Brain microvascular endothelial cell (primary cell): Measurements from ENCODE around the gene MCL1.
A peak's percentile ranks its signal among the peaks of the same experiment; 100 is the strongest.

Experiments used
- DNase-seq: peaks from one replicate; pipeline ENCODE4 v3.0.0-alpha.2; 2020
- H3K27ac ChIP-seq: fragments of 250-450 bp; sonication (Bioruptor Pico); 2 replicates; pipeline ENCODE4 v1.5.1; 2020; ENCODE audit warnings: mild to moderate bottlenecking, moderate library complexity
- H3K27me3 ChIP-seq: fragments of 250-450 bp; sonication (Bioruptor Pico); replicated peaks from 2 replicates; pipeline ENCODE4 v1.5.1; 2020; ENCODE audit warnings: mild to moderate bottlenecking
- H3K36me3 ChIP-seq: fragments of 250-450 bp; sonication (Bioruptor Pico); replicated peaks from 2 replicates; pipeline ENCODE4 v1.5.1; 2020; ENCODE audit warnings: mild to moderate bottlenecking
- H3K4me3 ChIP-seq: 2 replicates; pipeline ENCODE4 v1.5.1; 2011; ENCODE audit warnings: low read depth, mild to moderate bottlenecking, control low read depth, low read length, moderate library complexity
- in situ Hi-C: cut with HindIII; loops from 2 replicates; pipeline ENCODE4 v1.10.0; 2017; ENCODE audit warnings: low sequenced_read_pairs, low pct_ligation_motif_present
- TF ChIP-seq, protein P1 (sequence below): IDR thresholded peaks from 2 replicates; pipeline ENCODE4 v1.5.1; 2011; ENCODE audit warnings: low read depth, mild to moderate bottlenecking, moderate library complexity, low read length, control low read depth, inconsistent platforms; ENCODE audit errors: missing control alignments

Gene MCL1

DNA sequence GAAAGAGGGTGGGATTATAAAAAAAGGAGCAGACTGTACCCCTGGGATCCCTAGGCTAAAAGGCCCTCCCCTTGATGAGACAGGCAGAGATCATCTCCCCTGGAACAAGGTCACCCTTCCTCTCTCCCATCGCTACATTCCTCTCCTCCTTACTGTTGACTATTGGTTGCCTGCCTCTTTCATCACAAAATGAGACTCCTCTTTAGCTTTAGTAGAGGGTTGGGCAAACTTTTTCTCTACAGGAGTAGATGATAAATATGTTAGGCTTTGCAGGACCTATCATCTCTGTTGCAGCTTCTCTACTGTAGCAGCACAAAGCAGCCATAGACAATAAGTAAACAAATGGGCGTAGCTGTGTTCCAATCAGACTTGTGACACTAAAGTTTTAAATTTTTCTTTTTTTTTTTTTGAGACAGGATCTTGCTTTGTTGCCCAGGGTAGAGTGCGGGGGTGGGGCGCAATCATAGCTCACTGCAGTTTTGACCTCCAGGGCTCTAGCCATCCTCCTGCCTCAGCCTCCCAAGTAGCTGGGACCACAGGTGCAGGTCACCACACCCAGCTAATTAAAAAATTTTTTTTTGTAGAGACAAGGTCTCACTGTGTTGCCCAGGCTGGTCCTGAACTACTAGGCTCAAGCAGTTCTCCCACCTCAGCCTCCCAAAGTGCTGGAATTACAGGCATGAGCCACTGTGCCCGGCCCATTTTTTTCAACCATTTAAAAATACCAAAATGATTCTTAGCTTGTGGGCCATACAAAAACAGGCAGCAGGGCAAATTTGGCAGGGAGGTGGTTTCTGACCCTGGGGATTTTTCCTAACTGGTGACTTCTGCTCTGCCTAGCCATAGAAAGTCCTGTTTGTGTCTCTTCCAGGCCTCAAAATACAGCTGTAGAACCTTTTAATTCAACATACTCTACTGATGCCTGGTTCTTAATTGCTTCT is 15.1 kb downstream of the MCL1 start:
- H3K4me3 ChIP-seq: no peak overlapping the region
- DNase-seq: no peak
- TF ChIP-seq, protein P1, sequence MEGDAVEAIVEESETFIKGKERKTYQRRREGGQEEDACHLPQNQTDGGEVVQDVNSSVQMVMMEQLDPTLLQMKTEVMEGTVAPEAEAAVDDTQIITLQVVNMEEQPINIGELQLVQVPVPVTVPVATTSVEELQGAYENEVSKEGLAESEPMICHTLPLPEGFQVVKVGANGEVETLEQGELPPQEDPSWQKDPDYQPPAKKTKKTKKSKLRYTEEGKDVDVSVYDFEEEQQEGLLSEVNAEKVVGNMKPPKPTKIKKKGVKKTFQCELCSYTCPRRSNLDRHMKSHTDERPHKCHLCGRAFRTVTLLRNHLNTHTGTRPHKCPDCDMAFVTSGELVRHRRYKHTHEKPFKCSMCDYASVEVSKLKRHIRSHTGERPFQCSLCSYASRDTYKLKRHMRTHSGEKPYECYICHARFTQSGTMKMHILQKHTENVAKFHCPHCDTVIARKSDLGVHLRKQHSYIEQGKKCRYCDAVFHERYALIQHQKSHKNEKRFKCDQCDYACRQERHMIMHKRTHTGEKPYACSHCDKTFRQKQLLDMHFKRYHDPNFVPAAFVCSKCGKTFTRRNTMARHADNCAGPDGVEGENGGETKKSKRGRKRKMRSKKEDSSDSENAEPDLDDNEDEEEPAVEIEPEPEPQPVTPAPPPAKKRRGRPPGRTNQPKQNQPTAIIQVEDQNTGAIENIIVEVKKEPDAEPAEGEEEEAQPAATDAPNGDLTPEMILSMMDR: no peak
- H3K36me3 ChIP-seq: no peaks in the 10 kb centered on the region
- in situ Hi-C loops: no loop called here
- no peaks in the 10 kb centered on the region for H3K27me3 ChIP-seq
- H3K27ac ChIP-seq: peak overlapping the region; percentile 98

DNA sequence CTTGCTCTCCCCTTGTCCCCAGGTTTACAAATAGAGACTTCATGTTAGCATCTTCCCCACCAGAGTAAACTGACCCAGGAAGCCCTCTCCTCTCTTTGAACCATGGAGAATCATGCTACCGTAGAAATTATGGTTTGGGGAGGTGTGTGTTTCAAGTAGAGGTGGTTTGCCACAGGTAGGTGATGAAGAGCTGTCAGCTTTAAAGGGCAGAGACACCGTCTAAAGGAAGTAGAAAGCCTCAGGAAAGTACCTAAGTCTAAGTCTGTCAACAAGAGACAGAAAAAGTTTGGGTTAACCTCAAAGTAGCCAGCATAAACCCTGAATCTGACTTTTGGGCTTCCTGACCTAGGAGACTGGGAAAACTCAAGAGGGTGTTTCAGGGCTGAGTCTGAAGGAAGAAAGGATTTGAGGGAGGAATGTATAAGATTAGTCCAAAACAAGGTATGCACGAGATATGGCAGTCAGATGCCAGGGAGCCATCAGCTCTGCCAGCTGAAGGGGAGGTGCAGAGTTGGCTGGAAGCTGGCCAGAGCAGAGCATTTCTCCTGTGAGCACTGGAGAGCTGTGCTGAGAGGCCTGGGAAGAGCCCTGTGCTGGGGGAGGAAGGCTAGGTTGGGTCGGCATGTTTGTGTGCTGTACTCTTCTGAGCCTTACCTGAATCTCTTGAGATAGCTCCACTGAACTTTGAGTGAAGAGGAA is 15.9 kb downstream of the MCL1 start:
- in situ Hi-C loops: no loop called here
- TF ChIP-seq, protein P1: no peak
- Histone ChIP-seq H3K27ac (peak overlapping the region; percentile 98), H3K27me3 (no peaks in the 10 kb centered on the region), H3K36me3 (no peaks in the 10 kb centered on the region), H3K4me3 (no peak overlapping the region)
- DNase-seq: no peak

DNA sequence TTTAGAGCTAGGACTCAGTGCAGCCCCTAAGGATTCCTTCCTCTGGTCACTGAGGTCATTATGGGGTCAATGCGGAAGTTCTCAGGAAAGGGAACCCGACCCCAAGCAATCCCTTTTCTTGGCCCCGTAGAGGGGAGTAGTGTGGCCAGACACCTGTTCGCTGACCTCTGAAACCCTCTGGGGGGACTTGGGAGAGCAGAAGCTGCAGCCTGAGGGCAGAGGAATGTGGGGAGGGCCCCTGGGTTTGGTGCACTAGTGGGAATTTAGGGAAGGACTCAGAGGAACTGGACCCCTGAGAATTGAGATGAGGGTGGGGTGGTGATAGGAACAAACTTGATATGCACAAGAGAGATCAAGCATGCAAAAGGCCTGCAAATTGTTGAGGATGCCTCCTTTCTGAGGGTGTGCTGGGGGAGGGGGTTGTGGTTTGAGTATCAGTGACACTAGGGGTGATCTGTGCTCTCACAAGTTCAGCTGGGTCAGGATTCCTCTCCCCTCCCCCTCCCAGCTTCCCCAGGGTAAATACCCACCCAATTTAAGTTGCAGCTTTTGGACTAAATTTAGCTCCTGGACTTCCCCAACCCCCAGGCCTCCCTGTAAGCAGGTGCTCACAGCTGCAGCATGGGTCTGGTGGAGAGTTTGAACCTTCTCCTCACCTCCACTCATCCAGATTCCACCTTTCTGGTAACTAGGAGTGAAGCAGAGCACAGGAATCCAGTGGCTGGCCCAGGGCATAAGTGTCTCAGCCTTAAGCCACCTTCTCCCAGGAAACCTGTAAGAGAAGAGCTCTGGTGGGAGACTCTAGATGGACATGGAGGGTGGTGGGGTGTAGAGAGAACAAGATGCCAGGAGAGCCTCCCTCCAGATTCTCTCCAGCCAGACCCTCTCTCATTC is 16.7 kb downstream of the MCL1 start:
- DNase-seq: no peak
- H3K36me3 ChIP-seq: no peaks in the 10 kb centered on the region
- H3K4me3 ChIP-seq: peak overlapping the region; percentile 65
- H3K27me3 ChIP-seq: no peaks in the 10 kb centered on the region
- TF ChIP-seq, protein P1: no peak
- in situ Hi-C loops: no loop called here
- peak overlapping the region; percentile 98 for H3K27ac ChIP-seq

DNA sequence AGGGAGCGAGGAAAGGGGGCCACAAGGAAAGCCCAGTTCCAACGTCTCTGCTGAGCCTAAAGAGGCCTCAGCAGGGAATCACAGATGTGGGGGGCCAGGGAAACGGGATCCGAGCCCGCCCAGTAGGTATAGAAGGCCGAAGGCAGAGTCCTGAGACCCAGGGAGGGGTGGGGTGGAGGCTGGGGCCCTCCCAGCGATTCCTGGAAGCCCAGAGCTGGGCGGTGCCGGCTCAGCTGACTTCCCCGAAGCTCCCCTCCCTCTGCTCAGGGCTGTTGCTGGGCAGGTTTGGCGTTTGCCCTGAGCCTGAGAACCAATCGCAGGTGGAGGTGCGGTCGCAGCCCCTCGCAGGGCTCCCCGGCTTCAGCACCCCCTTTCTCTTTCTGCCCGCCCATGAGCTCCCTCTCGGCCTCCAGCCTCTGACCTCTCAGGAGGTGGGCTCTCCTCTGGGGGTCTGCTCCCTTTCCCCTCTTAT is 17.4 kb downstream of the MCL1 start:
- Histone ChIP-seq H3K27ac (peak overlapping the region; percentile 98), H3K27me3 (no peaks in the 10 kb centered on the region), H3K36me3 (no peaks in the 10 kb centered on the region), H3K4me3 (peak overlapping the region; percentile 65)
- TF ChIP-seq, protein P1: no peak
- peak; percentile 88 for DNase-seq
- in situ Hi-C loops: no loop called here

DNA sequence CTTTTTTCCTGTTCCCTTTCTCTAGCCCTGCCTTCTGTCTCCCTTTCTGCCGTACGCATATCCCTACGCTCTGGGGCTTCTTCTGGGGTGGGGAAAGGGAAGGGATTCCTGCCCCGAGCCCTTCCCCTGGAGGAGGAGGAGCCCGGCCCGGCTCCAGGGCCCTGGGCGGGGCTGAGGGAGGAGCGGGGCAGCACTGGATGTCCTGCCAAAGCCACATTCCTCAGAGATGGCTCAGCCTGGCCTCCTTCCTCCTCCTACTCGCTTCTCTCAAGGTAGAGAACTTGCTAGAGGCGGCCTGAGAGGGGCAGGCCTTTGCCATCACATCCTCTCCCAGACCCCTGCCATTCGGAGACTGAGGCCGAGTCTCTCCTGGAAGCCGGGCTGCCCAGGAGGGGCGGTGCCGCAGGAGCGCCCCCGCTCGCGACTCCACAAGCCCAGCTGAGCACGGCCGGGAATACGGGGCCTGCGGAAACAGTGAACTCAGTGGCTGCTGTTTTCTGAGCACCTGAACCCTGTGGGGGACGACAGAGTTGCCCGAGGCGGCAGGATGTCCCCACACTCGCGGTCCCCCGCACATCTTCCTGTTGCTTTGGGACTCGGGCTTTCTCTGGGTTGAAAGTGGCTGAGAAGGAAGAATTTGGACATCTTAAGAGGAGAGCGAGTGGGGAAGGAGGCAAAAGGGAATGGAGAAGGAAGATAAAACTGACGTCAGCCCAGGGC is 18.0 kb downstream of the MCL1 start:
- in situ Hi-C loops: no loop called here
- peak overlapping the region; percentile 65 for H3K4me3 ChIP-seq
- peak overlapping the region; percentile 98 for H3K27ac ChIP-seq
- TF ChIP-seq, protein P1: peak; percentile 42
- no peaks in the 10 kb centered on the region for H3K36me3 ChIP-seq
- no peaks in the 10 kb centered on the region for H3K27me3 ChIP-seq
- peak; percentile 97 for DNase-seq
